A549 treated with Hydrocortisone at 1 μM for 4 hours (cell line): ENCODE results near the gene CRNKL1. TPM values are rescaled to one million over a fixed set of nuclear protein-coding genes. Genes with fewer than 3 reads are reported as not detected.

Experiments used
- total RNA-seq: library from RNA; stranded (reverse); fragments of 200-300 nt; extraction: Qiagen RNA extraction; gene quantifications from 5 replicates; pipeline ENCODE4 v1.2.3, GENCODE V29; 2022

CRNKL1 gene
- total RNA-seq = 19.8 to 25.0 TPM (median 21.1 TPM) in 5 replicates

DNA sequence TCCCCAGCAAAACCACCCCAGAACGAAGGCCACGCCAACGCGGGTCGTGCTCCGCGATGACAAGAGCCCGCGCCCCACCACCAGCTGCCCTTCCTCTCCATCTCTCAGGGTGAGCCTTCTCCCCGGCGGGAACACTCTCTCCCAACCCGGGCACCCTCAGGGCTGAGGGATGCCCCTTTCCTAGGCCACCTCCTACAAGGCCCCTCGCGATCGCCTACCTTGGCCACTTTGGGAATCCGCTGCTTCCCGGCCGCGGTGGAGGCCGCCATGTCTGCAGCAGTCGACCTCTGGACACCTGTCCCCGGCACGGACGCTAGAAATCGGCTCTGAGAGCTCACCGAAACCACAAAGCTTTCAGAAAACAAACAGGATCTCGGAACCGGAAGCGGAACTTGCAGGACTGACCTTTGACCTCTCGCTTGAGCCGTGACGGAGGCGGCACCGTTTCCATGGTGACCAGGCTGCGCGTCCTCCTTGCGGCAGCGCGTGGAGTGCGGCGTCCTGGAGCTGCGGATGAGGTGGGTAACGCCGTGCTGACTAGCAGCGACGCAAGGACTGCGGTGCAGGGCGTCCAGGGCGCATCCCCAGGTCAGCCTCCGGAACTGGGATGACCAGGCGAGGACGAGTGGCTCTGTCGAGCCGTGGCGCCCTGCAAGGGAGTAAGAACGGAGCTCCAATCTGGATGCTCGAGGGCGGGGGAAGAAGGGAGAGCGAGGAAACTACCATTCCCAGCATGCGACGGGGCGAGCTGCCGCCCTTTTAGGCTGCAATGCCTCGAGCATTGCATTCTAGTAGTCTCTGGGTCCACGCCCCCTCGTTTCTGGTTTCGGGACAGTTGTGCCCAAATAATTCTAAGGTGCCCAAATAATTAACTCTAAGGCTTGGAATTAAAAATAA lies at the start of gene CRNKL1, which contains the start of gene CFAP61:
Gene CRNKL1 (minus strand): TSS at position 393 of the 897 bp plus-strand sequence. CDS start 124 bp downstream, at position 269.
Gene CFAP61 (plus strand): TSS at position 459 of the 897 bp plus-strand sequence. CDS start 4,122 bp downstream, outside the sequence.

DNA sequence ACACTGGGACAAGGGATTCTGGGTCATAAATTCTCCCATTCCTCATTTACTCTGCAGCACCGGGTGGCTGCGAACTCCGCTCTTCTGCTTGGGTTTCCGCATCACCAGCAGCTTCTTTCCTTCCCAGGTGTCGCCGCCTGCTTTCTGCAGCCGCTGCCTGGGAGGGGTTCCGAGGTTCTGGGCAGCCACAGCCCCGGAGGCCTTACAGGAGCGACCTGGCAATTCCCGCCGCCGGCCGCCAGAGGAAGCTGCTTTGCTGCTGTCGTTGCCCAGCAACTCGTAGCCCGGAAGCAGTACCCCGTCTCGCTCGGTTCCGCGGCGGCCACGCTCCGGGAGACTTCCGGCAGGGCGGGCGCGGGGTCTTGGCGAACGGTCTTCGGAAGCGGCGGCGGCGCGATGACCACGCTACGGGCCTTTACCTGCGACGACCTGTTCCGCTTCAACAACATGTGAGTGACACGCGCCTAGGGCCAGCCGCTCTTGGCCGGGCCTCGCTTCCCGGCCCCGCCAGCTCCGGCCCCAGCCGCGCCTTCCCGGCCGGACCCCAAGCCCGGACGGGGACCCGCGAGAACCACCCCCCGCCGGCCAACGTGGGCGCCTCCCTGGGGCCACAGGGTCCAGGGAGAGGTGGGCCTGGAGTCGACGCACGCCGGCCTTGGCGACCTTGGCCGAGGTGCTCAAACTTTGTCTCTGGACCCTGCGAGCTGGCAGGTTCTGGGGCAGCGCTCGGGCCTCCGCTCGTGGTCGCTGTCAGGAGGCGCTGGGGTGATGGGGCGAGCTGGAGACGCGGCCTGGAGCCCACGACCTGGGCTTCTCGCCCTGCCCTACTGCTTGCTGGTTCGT lies 35.0 kb downstream of the CRNKL1 start, which contains the start of gene NAA20:
Gene NAA20 (plus strand): TSS at position 362 of the 843 bp plus-strand sequence. CDS start 35 bp downstream, at position 397.

Other genes with a start within 250 kb of the CRNKL1 start
- 127 to 151 TPM (median 137 TPM) in 5 replicates for gene NAA20, start 35.1 kb downstream of the CRNKL1 start, total RNA-seq
- 0.20 to 0.80 TPM (median 0.47 TPM) in 5 replicates for gene CFAP61, start 66 bp upstream of the CRNKL1 start, total RNA-seq